HG03558 (cell line): ENCODE measurements around the gene CALD1.

Experiments
- ATAC-seq: cut with Tn5 transposase; IDR thresholded peaks from one replicate; pipeline ENCODE4 v1.9.1; 2021; ENCODE audit warnings: moderate number of reproducible peaks; ENCODE audit not compliant: unreplicated experiment; ENCODE audit errors: extremely low read depth

Gene CALD1

GRCh38 chr7:134778941-134779740 is at the start of gene CALD1:
TSS of gene CALD1 (plus strand) at chr7:134779634. CDS start at chr7:134867734, 88,100 bp downstream.
- no peak for ATAC-seq

GRCh38 chr7:134729895-134730294 is 49.5 kb upstream of the CALD1 start:
- ATAC-seq, result no peak

- ATAC-seq, result no peak
Measured at GRCh38 chr7:134730411-134730829, 49.0 kb upstream of the CALD1 start.

- ATAC-seq, result no peak
Measured at GRCh38 chr7:134731616-134732015, 47.8 kb upstream of the CALD1 start.

GRCh38 chr7:134732728-134733127 is 46.7 kb upstream of the CALD1 start:
- ATAC-seq, result no peak

- ATAC-seq, result no peak
Measured at GRCh38 chr7:134736381-134736780, 43.1 kb upstream of the CALD1 start.

GRCh38 chr7:134737566-134738345 is 41.7 kb upstream of the CALD1 start:
- ATAC-seq, result no peak

GRCh38 chr7:134739362-134739761 is 40.1 kb upstream of the CALD1 start:
- ATAC-seq, result no peak

GRCh38 chr7:134740376-134740775 is 39.1 kb upstream of the CALD1 start:
- no peak for ATAC-seq

- ATAC-seq, result no peak
Measured at GRCh38 chr7:134741907-134742635, 37.4 kb upstream of the CALD1 start.

- ATAC-seq, result no peak
Measured at GRCh38 chr7:134742688-134743350, 36.6 kb upstream of the CALD1 start.

GRCh38 chr7:134744569-134744968 is 34.9 kb upstream of the CALD1 start:
- ATAC-seq, result no peak

GRCh38 chr7:134747326-134747725 is 32.1 kb upstream of the CALD1 start:
- ATAC-seq, result no peak

GRCh38 chr7:134750083-134751062 is 29.1 kb upstream of the CALD1 start:
- peak; percentile 59 for ATAC-seq

GRCh38 chr7:134752006-134752760 is 27.3 kb upstream of the CALD1 start:
- ATAC-seq, result no peak

- no peak for ATAC-seq
Measured at GRCh38 chr7:134755422-134756022, 23.9 kb upstream of the CALD1 start.

- ATAC-seq, result no peak
Measured at GRCh38 chr7:134757938-134758337, 21.5 kb upstream of the CALD1 start.

- ATAC-seq, result no peak
Measured at GRCh38 chr7:134758981-134759380, 20.5 kb upstream of the CALD1 start.
